Mesodermal cell (in vitro differentiated cells): ENCODE data around the gene COA8.

Experiments
- H3K27ac ChIP-seq: 2 replicates; pipeline ENCODE4 v1.7.0; 2013; ENCODE audit warnings: mild to moderate bottlenecking, low read depth, low read length, moderate library complexity; ENCODE audit not compliant: severe bottlenecking
- H3K36me3 ChIP-seq: 2 replicates; pipeline ENCODE4 v1.7.1; 2013; ENCODE audit warnings: mild to moderate bottlenecking, low read length, moderate library complexity; ENCODE audit not compliant: control insufficient read depth, insufficient read depth
- H3K4me1 ChIP-seq: one replicate; pipeline ENCODE4 v1.7.1; 2013; ENCODE audit warnings: mild to moderate bottlenecking, low read length; ENCODE audit not compliant: insufficient read depth, control insufficient read depth, poor library complexity, severe bottlenecking
- H3K4me3 ChIP-seq: 2 replicates; pipeline ENCODE4 v1.7.0; 2013; ENCODE audit warnings: low read length, control low read depth, mild to moderate bottlenecking; ENCODE audit not compliant: insufficient read depth, poor library complexity, severe bottlenecking; ENCODE audit errors: extremely low read depth
- H3K9me3 ChIP-seq: 2 replicates; pipeline ENCODE4 v1.7.1; 2013; ENCODE audit warnings: mild to moderate bottlenecking, low read length, moderate library complexity; ENCODE audit not compliant: control insufficient read depth
- WGBS, 2 experiments: methylation state at CpG; one replicate each; pipeline ENCODE4 v1.1.5; 2013; ENCODE audit warnings: missing lambda C conversion rate in 2 of 2; ENCODE audit not compliant: insufficient coverage in 2 of 2; 5-methylcytosine and 5-hydroxymethylcytosine counted together

The COA8 gene

DNA sequence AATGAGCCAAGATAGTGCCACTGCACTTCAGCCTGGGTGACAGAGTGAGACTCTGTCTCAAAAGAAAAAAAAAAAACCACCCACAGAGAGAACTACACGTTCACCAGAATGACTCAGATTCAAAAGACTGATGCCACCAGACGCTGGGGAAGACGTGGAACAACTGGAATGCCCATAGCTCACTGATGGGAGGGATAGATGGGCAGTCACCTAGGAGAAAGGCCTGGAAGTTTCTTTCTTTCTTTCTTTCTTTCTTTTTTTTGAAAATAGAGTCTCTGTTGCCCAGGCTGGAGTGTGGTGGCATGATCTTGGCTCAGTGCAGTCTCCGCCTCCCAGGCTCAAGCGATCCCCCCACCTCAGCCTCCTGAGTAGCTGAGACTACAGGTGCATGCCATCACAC, 56.3 kb downstream of the COA8 start:
- Histone ChIP-seq H3K27ac (no peak overlapping the region), H3K9me3 (no peaks in the 10 kb centered on the region), H3K36me3 (no peaks in the 10 kb centered on the region), H3K4me1 (peaks cover 3% of the 10 kb centered on the region), H3K4me3 (no peak overlapping the region)
- 90% methylated on average over 2 to 3 of the region's 5 CpGs for WGBS, 2 experiments

DNA sequence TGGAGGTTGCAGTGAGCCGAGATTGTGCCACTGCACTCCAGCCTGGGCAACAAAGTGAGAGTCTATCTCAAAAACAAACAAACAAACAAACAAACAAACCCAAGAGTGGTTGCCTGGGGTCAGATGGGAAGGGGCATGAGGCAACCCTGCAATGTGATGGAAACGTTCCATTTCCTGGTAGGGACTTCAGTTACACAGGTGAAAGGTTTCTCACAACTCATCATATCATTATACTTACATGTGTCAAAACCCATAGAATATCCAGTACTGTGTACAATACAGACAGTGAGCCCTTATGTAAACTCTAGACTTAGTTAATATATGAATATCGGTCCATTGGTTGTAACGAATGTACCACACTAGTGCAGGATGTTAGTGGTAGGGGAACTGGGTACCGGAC, 59.1 kb downstream of the COA8 start:
- Histone ChIP-seq H3K9me3 (no peaks in the 10 kb centered on the region), H3K4me1 (peaks cover 24% of the 10 kb centered on the region), H3K4me3 (no peak overlapping the region), H3K36me3 (no peaks in the 10 kb centered on the region), H3K27ac (no peak overlapping the region)
- 84 to 95% methylated on average over 3 of the region's 5 CpGs for WGBS, 2 experiments

DNA sequence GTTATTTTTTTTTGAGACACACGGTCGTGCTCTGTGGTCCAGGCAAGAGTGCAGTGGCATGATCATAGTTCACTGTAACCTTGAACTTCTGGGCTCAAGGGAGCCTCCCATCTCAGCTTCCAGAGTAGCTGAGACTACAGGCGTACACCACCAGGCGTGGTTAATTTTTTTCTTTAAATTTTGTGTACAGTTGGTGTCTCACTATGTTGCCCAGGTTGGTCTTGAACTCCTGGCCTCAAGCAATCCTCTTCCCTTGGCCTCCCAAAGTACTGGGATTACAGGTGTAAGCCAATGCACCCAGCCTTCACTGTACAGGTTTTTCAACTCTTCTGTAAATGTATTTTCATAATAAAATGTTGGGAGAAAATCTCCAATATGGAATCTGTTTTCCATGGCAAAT, 60.5 kb downstream of the COA8 start:
- Histone ChIP-seq H3K36me3 (no peaks in the 10 kb centered on the region), H3K9me3 (no peaks in the 10 kb centered on the region), H3K4me1 (peaks cover 32% of the 10 kb centered on the region), H3K27ac (no peak overlapping the region), H3K4me3 (no peak overlapping the region)
- 100% methylated on average over 3 to 4 of the region's 4 CpGs for WGBS, 2 experiments

DNA sequence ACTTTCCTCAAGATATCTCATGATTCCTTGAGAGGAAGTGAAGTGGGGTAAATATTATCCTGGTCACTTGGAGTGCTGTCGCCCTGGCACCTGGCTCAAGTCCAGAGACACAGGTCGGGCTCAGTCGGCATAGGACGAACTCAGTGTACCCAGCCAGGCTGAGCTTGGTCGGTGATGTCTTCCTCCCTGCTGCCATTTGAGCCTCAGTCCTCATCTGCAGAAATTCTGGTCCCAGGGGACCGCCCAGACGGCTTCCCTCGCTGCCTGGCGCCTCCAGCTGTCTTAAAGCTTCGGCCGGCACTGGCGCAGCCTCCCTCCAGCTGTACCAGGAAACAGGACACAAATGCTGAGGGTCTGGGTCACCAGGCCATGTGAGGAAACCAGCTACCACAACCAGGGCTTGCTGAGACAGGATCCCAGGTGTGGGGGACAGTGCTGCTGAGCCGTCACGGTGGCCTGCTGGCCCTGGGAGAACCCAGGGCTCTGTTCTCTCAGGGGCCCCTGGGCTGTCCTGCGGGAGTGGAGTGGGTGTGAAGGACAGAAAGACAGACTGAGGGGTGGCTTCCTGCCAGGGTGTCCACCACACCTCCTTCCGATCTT, 61.2 kb downstream of the COA8 start:
- Histone ChIP-seq H3K36me3 (no peaks in the 10 kb centered on the region), H3K4me3 (no peak overlapping the region), H3K9me3 (no peaks in the 10 kb centered on the region), H3K27ac (no peak overlapping the region), H3K4me1 (peaks cover 35% of the 10 kb centered on the region)
- WGBS, 2 experiments = 94 to 96% methylated on average over 12 to 13 of the region's 16 CpGs

DNA sequence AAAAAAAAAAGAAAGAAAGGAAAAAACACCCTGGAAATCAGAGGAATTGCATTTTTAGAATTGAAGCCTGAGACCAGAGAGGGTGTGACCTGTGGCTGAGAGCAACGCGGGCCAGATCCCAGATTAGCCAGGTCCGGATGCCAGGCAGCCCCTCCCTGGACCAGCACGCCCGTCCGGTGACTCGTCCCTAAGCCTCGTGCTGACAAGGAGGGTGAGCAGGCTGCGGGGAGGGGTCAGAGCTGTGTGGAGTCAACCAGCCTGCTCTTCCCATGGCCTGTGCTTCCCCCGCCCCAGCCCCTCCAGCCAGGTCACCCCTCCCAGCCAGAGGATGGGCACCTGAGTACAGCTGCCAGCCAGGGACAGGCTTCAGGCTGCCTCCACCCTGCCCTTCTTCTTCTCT, 62.1 kb downstream of the COA8 start:
- Histone ChIP-seq H3K9me3 (no peaks in the 10 kb centered on the region), H3K36me3 (no peaks in the 10 kb centered on the region), H3K4me1 (peaks cover 35% of the 10 kb centered on the region), H3K4me3 (no peak overlapping the region), H3K27ac (peak overlapping the region; percentile 70)
- WGBS, 2 experiments = 21 to 35% methylated on average over 3 to 10 of the region's 10 CpGs

DNA sequence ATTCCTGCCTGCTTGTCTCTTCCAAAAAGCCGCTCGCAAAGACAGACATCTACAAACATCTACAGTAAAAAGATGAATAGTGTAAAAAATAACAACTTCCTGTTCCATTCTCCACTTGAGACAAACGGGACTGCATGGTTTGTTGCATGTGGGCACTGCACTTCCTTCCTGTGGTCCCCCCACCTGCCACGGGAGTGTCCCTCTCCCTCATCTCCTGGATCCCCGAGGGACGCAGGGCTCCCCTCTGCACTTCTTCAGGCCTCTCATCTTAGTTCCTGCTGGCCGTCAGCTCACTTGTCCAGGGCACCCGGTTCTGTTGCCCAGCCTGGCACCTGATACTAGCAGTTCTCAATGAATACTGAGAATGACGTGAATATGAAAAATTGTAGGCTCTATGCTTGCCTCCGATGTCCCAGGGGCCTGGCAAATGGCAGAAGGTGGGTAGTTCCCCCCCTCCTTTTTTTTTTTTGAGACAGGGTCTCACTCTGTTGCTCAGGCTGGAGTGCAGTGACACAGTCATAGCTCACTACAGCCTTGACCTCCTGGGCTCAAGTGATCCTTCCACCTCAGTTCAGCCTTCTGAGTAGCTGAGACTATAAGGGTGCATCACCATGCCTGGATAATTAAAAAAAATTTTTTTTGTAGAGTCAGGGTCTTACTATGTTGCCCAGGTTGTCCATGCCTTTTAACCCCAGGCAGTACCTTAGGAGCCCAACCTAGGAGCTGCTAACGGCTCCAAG, 62.8 kb downstream of the COA8 start:
- 75 to 88% methylated on average over 6 to 9 of the region's 11 CpGs for WGBS, 2 experiments
- Histone ChIP-seq H3K4me1 (peaks cover 35% of the 10 kb centered on the region), H3K4me3 (no peak overlapping the region), H3K27ac (peak overlapping the region; percentile 70), H3K9me3 (no peaks in the 10 kb centered on the region), H3K36me3 (no peaks in the 10 kb centered on the region)

DNA sequence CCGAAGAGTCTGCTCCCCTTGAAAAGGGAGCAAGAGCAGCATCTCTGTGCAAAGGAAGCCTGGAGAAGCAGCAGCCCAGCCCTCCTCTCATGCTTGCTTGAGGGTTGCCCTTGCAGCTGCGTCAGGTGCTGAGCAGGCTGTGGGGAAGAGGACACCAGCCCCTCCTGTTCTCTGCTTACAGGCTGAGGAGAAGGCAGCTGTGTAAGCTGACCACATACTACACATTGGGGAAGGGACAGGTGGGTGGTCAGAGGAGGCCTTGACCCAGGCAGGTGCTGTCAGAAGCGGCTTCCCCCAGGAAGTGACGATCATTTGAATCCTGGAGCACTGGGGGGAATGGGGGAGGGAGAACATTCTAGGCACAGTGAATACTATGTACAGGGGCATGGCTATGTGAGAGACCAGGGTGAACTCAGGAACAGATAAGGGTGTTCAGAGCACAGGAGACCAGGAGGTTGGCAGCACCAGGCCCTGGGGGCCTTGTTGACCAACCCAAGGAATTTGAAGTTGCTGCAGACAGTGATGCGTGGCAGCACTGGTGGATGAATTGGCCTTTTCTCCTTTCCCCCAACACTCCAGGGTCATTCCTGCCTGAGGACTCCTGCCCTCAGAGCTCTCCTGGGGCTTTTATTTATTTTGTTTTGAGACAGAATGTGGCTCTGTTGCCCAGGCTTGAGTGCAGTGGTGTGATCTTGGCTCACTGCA, 63.5 kb downstream of the COA8 start:
- Histone ChIP-seq H3K27ac (no peak overlapping the region), H3K9me3 (no peaks in the 10 kb centered on the region), H3K36me3 (no peaks in the 10 kb centered on the region), H3K4me1 (peaks cover 35% of the 10 kb centered on the region), H3K4me3 (no peak overlapping the region)
- WGBS, 2 experiments = 94% methylated on average over 5 of the region's 5 CpGs

DNA sequence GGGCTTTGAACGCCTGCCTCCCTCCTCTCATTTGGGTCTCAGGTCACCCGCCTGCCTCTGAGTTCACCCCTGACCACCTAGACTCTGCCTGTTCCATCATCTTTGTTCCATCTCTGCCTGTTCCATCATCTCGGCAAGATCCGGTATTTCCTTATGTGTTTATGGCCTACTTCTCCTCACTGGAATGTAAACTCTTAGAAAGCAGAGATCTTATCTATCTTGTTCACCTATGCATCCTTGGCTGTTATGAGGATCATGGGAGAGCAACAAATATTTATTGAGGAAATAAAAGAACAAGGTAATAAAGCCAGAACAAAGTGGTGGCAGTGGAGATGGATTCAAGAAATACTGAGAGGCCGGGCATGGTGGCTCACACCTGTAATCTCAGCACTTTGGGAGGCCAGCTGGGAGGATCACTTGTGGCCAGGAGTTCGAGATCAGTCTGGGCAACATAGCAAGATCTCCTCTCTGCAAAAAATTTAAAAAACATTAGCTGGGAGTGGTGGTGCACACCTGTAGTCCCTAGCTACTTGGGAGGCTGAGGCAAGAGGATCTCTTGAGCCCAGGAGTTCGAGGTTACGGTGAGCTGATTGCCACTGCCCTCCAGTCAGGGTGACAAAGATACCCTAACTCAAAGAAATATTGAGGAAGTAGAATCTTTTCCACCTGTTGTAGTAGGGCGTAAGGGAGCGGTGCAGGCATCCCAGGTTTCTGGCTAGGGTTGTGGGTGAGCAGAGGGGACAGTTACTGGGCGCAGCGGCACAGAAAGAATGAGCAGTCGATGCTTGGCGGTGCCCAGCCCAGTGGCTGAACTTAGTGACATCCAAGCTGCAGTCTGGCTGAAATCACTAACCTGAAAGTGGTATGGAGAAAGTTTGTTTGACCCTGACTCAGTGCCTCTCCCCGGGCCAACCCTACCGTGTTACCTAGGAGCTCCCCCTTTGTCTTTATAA, 64.6 kb downstream of the COA8 start:
- H3K4me3 ChIP-seq = no peak overlapping the region
- H3K9me3 ChIP-seq = no peaks in the 10 kb centered on the region
- H3K4me1 ChIP-seq = peaks cover 35% of the 10 kb centered on the region
- peaks cover 10% of the 10 kb centered on the region for H3K36me3 ChIP-seq
- peak overlapping the region; percentile 95 for H3K27ac ChIP-seq
- 93% methylated on average over 11 to 13 of the region's 16 CpGs for WGBS, 2 experiments

DNA sequence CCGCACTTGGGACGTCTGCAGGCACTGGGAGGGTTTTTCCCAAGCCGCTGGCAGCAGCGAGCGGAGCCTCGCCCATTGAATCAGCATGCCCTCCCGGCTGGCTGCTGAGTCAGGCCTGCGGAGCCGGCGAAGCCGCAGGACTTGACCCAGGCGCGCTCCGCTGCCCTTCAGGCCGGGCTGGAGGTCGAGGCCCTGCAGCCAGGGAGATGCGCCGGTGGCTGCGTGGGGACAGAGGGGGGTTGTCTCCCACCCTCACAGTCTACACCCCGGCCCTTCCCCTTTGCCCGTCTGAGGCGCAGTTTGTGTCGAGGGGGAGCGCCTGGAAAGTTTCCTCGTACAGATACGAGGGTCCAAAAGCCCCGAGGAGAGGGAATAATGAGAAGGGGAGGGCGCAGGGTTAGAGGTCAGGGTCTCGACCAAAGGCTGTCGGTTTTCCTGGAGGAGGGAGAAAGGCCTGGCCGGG, 65.5 kb downstream of the COA8 start:
- peak overlapping the region; percentile 89 for H3K4me3 ChIP-seq
- WGBS, 2 experiments = 21 to 23% methylated on average over 22 to 23 of the region's 31 CpGs
- peaks cover 35% of the 10 kb centered on the region for H3K4me1 ChIP-seq
- peaks cover 18% of the 10 kb centered on the region for H3K36me3 ChIP-seq
- H3K9me3 ChIP-seq = no peaks in the 10 kb centered on the region
- H3K27ac ChIP-seq = peak overlapping the region; percentile 95
